ENCODE results near the gene ELN. TPM values are rescaled to one million over a fixed set of nuclear protein-coding genes. Genes with fewer than 3 reads are reported as not detected.

ELN gene
- total and polyA plus RNA-seq, 2 donors (not counting 3 experiments of a cell fraction or from before 2014, with no cell fraction given), result 1.7 to 2.6 TPM

DNA sequence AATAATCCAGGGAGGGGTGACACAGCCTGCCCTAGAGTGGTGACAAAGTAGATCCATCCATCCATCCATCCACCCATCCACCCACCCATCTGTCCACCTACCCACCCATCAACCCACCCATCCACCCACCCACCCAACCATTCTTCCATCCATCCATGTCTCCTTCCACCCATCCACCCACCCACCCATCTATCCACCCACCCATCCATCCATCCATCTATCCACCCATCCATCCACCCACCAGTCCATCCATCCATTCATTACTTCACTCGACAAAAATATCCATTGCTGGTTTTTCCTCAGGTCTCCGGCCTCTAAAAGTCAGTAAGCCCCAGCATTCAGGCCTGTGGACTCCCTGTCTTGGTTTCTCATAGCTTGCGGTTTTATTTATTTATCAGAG, 43.1 kb downstream of the ELN start:
- BruUV-seq (replicated peaks), result no TSS peak
- dilution Hi-C loops (cut with MboI; ENCODE audit: extremely low pct_ligation_motif_present, low sequenced_read_pairs), result no loop called here
- intact Hi-C loops (cut with micrococcal nuclease), result no loop called here
- Histone ChIP-seq H4K20me1 (replicated peaks; ENCODE audit: control insufficient read depth, extremely low read depth, insufficient read depth, low read length) (no peaks in the 10 kb centered on the region), H2AFZ (ENCODE audit: low read depth, low read length) (no peak overlapping the region), H3K4me2 (ENCODE audit: insufficient read depth, low read length) (no peak overlapping the region), H3K9ac (replicated peaks; ENCODE audit: extremely low read depth, insufficient read depth, low read length) (no peak overlapping the region), H3K79me2 (ENCODE audit: control insufficient read depth, insufficient read depth, low read length) (no peaks in the 10 kb centered on the region), H3K4me1 (ENCODE audit: control insufficient read depth, extremely low read depth, insufficient read depth, low read length) (no peaks in the 10 kb centered on the region), H3K9me1 (replicated peaks; ENCODE audit: control insufficient read depth, extremely low read depth, insufficient read depth, low read length) (no peaks in the 10 kb centered on the region), H3K27ac (ENCODE audit: insufficient read depth, low read depth, low read length) (no peak overlapping the region), H3K36me3 (ENCODE audit: control insufficient read depth in 2 of 2, extremely low read depth in 1 of 2, insufficient read depth in 2 of 2, low read length in 2 of 2) (no peaks in the 10 kb centered on the region), H3K9me3 (replicated peaks; ENCODE audit: control insufficient read depth, insufficient read depth, low read length) (no peaks in the 10 kb centered on the region), H3K4me3 (replicated peaks in 1 of 3; ENCODE audit: insufficient read depth in 1 of 3, low read depth in 1 of 3, low read length in 3 of 3) (no peak overlapping the region), H3K27me3 (ENCODE audit: control insufficient read depth in 2 of 2, insufficient read depth in 2 of 2, low read length in 2 of 2) (no peaks in the 10 kb centered on the region)
- TF ChIP-seq FOS (IDR thresholded peaks at IDR 0.05; ENCODE audit: borderline replicate concordance, insufficient read depth, low read length), result no peak
- TF ChIP-seq, protein P1, sequence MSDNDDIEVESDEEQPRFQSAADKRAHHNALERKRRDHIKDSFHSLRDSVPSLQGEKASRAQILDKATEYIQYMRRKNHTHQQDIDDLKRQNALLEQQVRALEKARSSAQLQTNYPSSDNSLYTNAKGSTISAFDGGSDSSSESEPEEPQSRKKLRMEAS (IDR thresholded peaks at IDR 0.05; ENCODE audit: insufficient read depth, insufficient read length), result no peak
- TF ChIP-seq, protein P2, sequence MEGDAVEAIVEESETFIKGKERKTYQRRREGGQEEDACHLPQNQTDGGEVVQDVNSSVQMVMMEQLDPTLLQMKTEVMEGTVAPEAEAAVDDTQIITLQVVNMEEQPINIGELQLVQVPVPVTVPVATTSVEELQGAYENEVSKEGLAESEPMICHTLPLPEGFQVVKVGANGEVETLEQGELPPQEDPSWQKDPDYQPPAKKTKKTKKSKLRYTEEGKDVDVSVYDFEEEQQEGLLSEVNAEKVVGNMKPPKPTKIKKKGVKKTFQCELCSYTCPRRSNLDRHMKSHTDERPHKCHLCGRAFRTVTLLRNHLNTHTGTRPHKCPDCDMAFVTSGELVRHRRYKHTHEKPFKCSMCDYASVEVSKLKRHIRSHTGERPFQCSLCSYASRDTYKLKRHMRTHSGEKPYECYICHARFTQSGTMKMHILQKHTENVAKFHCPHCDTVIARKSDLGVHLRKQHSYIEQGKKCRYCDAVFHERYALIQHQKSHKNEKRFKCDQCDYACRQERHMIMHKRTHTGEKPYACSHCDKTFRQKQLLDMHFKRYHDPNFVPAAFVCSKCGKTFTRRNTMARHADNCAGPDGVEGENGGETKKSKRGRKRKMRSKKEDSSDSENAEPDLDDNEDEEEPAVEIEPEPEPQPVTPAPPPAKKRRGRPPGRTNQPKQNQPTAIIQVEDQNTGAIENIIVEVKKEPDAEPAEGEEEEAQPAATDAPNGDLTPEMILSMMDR (IDR thresholded peaks at IDR 0.05; ENCODE audit: extremely low read depth in 1 of 2, insufficient read depth in 1 of 2, low read depth in 1 of 2, low read length in 2 of 2), result no peak
- no peak for TF ChIP-seq MYC (IDR thresholded peaks at IDR 0.05; ENCODE audit: low read depth, low read length)
- no peak for TF ChIP-seq POLR2AphosphoS5 (IDR thresholded peaks at IDR 0.05; ENCODE audit: insufficient read depth, low read depth, low read length)
- no peak for TF ChIP-seq POLR2A (IDR thresholded peaks at IDR 0.05; ENCODE audit: low read depth, low read length)
- no peak for TF ChIP-seq GATA2 (IDR thresholded peaks at IDR 0.05; ENCODE audit: insufficient read depth, insufficient read length, low read depth, low read length)
- no peak for TF ChIP-seq JUN (IDR thresholded peaks at IDR 0.05; ENCODE audit: borderline replicate concordance, insufficient read depth, insufficient read length, low read depth)
- no peak for TF ChIP-seq EZH2 (IDR thresholded peaks at IDR 0.05; ENCODE audit: borderline replicate concordance, low read depth, low read length, severe bottlenecking)
- FAIRE-seq (no peak), DNase-seq (ENCODE audit: low read depth, low spot score) (no peak)
- ChIA-PET POLR2A (no interaction called here), CTCF (interaction anchor here (1.3 to 6.2 kb wide), 4 partner anchors 44 to 330 kb away, joined by 5 to 32 read pairs (median 12); partner anchors contain the start of gene ELN)

Measured in endothelial cell of umbilical vein (primary cell).